DMS114 treated with DMSO at 0.1 percent for 48 hours (cell line): Measurements from ENCODE around the gene MTA3.
"Not testable (repeated sequence)": the region's sequence is repeated elsewhere in the genome, so short reads cannot be mapped to it uniquely, and the experiment has no call there.

ENCODE experiments used
- DNase-seq: peaks from one replicate; lab custom pipeline; 2025; ENCODE audit not compliant: unreplicated experiment; lab: John Stamatoyannopoulos, UW

The MTA3 gene

DNA sequence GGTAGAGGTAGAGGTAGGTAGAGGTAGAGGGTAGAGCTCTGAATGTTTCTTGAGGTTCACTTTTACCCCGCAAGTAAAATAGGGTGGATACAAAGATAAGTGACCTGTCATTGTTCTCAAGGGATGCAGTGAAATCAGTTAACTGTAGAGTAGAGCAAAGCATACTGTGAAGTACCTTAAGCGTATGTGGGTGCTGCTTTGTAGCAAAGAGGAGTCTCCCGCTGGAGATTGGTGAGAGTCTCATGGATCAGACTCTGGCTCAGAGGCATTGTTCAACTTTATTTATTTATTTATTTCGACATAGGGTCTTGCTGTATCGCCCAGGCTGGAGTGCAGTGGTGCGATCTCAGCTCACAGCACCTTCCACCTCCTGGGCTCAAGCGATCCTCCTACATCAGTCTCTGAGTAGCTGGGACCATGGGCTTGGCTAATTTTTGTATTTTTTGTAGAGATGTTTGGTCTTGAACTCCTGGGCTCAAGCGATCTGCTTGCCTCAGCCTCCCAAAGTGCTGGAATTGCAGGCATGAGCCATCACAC, 38.7 kb downstream of the MTA3 start:
- no peak for DNase-seq

DNA sequence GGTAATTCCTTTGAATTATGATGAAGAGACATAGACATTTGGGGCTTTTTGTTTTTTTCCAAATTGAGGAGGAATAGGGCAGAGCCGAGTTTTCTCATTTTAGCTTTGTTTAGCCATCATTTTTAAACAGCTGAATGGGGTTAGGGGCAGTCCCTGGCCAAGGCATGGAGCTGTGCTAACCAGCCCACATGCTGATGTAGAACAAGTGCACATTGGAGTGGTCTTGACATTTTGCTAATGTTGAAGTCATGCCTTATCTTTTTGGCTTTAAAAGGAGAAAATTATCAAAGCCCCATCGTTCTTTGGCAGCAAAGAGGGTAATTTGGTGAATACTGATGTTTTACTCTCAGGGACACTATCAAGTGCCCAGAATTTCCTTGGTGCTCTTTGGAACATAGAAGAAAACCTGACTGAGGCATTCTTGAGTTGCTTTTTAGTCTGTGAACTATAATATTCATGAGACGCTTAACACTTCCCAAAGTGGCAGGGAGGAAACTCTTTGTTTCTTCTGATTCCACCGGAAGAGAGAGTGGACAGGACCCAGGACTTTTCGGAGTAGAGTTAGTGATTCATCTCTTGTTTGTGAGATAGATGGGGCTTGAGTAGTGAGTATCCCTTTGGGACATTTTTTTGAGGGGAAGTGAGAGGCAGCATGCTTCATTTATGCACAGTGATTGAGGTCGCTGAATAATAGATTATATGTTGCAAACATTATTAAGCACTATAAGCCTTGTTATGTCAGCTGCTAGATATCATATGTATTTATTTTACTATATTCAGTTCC, 45.0 kb downstream of the MTA3 start:
- no peak for DNase-seq

DNA sequence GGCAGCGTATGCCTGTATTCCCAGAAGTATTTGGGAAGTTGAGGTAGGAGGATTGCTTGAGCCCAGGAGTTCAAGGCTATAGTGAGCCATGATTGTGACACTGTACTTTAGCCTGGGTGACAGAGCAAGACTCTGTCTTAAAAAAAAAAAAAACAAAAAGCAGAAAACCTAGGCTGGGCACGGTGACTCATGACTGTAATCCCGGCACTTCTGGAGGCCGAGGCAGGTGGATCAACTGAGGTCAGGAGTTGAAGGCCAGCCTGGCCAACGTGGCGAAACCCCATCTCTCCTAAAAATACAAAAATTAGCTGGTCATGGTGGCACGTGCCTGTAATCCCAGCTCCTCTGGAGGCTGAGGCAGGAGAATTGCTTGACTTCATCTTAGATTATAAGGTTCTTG, 46.4 kb downstream of the MTA3 start:
- DNase-seq = no peak

- no peak for DNase-seq
Observed at GRCh38 chr2:42618116-42618515, 49.7 kb downstream of the MTA3 start.

DNA sequence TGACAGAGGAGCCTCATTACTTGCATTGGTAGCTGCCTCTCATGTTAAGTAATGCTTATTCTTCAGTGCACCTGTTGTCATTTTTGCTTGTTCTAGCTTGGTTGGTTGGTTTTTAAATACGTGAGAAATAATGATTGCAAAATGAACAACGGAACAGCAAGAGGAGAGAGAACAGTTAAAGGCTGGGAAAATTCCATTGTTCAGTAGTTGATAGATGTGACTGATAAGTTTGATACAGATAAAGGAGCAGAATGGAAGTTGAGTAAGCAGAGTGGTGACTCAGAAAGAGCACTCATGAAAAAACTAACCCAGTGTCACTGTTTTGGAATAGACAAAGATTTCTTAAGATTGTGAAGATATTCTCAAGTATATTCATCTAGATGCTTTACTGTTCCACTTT, 50.5 kb downstream of the MTA3 start:
- DNase-seq = no peak

GRCh38 chr2:42621626-42622025, 53.2 kb downstream of the MTA3 start:
- not testable (repeated sequence) for DNase-seq

- DNase-seq = no peak
Observed at GRCh38 chr2:42622943-42623676, 54.7 kb downstream of the MTA3 start.

GRCh38 chr2:42624047-42624446, 55.6 kb downstream of the MTA3 start:
- DNase-seq = no peak

- DNase-seq = not testable (repeated sequence)
Observed at GRCh38 chr2:42628024-42628423, 59.6 kb downstream of the MTA3 start.

GRCh38 chr2:42636934-42637333, 68.5 kb downstream of the MTA3 start:
- DNase-seq = no peak

DNA sequence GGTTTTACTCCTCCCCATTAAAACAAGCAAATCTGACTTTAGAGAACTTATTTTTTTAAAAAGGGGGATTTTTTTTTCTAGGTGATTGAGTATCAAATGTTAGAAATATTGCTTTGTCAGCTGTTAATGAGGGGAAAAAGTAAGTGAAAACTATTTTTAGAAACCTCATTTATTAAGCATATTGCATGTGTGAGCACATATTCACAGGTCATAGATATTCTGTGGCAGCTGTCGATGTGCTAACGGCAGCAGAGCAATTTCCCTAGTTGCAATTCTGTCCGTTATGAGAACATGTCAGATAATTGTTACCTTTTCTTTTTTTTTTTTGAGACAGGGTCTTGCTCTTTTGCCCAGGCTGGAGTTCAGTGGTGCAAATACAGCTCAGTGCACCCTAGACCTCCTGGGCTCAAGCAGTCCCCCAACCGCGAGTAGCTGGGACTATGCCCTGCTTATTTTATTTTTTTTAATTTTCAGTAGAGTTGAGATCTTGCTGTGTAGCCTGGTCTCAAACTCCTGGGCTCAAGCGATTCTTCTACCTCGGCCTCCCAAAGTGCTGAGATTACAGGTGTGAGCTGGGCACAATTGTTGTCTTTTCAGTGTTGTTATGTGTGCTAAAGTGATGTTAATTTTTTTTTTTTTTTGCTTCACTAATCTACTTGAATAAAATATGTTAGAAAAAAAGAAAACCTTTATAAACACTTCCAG, 69.8 kb downstream of the MTA3 start:
- DNase-seq = no peak

- no peak for DNase-seq
Observed at GRCh38 chr2:42639340-42640077, 71.1 kb downstream of the MTA3 start.

DNA sequence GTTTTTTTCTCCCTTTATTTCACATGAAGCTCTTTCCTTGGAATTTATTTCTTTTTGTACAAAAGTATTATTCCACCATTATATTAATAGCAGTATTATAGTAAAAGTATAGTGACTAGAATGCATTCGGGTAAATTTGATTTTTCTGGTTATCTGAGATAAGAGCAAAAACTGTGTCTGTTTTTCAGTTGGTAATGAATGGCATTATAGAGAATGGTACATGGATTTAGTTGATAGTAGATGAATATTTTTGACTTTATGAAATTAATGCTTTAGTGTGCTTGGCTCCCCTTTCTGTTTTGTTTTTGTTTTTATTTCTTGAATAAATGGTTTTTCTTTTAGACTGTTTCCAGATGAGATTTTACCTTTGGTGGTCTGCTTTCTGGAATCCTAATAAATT, 71.8 kb downstream of the MTA3 start:
- DNase-seq = no peak

GRCh38 chr2:42642371-42642770, 73.9 kb downstream of the MTA3 start:
- not testable (repeated sequence) for DNase-seq

- no peak for DNase-seq
Observed at GRCh38 chr2:42645551-42645950, 77.1 kb downstream of the MTA3 start.

GRCh38 chr2:42648796-42649195, 80.4 kb downstream of the MTA3 start:
- no peak for DNase-seq

- no peak for DNase-seq
Observed at GRCh38 chr2:42651057-42651456, 82.6 kb downstream of the MTA3 start.

- DNase-seq = no peak
Observed at GRCh38 chr2:42652086-42652485, 83.7 kb downstream of the MTA3 start.

DNA sequence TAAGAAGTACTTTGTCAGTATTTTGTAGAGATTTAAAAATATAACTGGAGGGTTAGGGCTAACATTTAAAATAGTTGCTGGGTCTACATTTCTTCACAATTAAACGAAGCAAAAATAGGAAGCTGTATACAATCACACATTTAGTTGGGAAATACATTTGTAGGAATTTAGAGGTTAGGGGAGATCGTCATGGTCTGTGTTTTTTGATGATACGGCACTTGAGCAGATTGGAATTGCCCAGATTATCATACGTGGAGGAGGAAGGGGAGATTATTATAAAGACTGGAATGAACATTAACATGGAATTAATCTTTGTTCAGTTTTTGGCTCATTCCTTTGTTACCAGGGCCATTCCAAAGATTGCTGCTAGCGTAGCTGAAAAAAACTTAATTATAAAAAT, 84.6 kb downstream of the MTA3 start:
- no peak for DNase-seq

- DNase-seq = no peak
Observed at GRCh38 chr2:42653908-42654445, 85.5 kb downstream of the MTA3 start.

GRCh38 chr2:42658306-42658705, 89.9 kb downstream of the MTA3 start:
- DNase-seq = no peak
